Measurements from ENCODE around the gene MEG3. TPM values are rescaled to one million over a fixed set of nuclear protein-coding genes. Genes with fewer than 3 reads are reported as not detected.

Gene MEG3
- total RNA-seq, 5 donors from 2014 or later (not counting 1 experiment from before 2014, with no cell fraction given): 2.3 to 3.4 (median 2.4) TPM; not detected in 2

GRCh38 chr14:100784523-100785337 lies 41.2 kb upstream of the MEG3 start:
- Mint-ChIP-seq H3K4me3 (no peak overlapping the region), H3K9me3 (no peaks in the 10 kb centered on the region), H3K4me1 (no peaks in the 10 kb centered on the region), H3K27me3 (peaks cover 12 to 14% of the 10 kb centered on the region in 2 donors), H3K36me3 (no peaks in the 10 kb centered on the region), H3K27ac (no peak overlapping the region)
- no peak for ATAC-seq (replicated peaks in 1 of 4)
- Histone ChIP-seq H3K27ac (ENCODE audit: low read length) (no peak overlapping the region), H3K4me3 (ENCODE audit: control insufficient read depth in 1 of 2, extremely low read depth in 1 of 2, low read length in 1 of 2) (no peak overlapping the region), H3K27me3 (replicated peaks in 1 of 2; ENCODE audit: control insufficient read depth in 2 of 2, extremely low read depth in 1 of 2, insufficient read depth in 2 of 2, low read length in 1 of 2) (peaks cover 0 to 39% of the 10 kb centered on the region in 2 experiments), H3K9me3 (no peaks in the 10 kb centered on the region), H3K36me3 (ENCODE audit: control insufficient read depth in 2 of 2, extremely low read depth in 1 of 2, insufficient read depth in 1 of 2, low read length in 1 of 2) (no peaks in the 10 kb centered on the region), H3K4me1 (ENCODE audit: control insufficient read depth in 1 of 2, extremely low read depth in 1 of 2, insufficient read depth in 2 of 2, low read length in 2 of 2) (no peaks in the 10 kb centered on the region)
- no peak for DNase-seq
- POLR2A ChIA-PET: no interaction called here
- CTCF ChIA-PET: no interaction called here
- 88% methylated on average over 10 of the region's 11 CpGs for WGBS (ENCODE audit: insufficient coverage)

GRCh38 chr14:100785338-100785615 lies 40.6 kb upstream of the MEG3 start:
- Mint-ChIP-seq H3K27me3 (peaks cover 11 to 14% of the 10 kb centered on the region in 2 donors), H3K4me1 (no peaks in the 10 kb centered on the region)

DNA sequence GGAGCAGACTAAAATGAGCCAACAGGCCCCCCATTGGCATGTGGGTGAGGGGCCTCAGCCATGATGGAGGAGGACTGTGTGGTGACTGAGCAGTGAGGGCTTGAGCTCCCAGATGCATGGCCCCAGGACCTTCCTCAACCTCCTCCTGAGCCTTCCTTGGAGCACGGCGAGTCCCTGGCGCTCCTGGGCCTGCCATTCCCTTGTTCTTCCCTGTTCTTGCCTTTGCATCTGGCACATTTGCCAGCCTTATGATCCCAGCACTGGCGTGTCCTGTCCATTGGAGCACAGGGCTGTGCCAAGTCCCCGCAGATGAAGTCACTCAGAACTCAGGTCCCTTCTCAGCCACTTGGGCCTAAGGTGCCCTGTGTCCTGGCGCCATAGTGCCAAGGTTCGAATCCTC lies 40.3 kb upstream of the MEG3 start:
- no peak overlapping the region for H3K27ac ChIP-seq (ENCODE audit: low read length)
- no peaks in the 10 kb centered on the region for H3K4me1 Mint-ChIP-seq
- H3K4me3 ChIP-seq (ENCODE audit: control insufficient read depth in 1 of 2, extremely low read depth in 1 of 2, low read length in 1 of 2): no peak overlapping the region
- ATAC-seq (replicated peaks in 1 of 4): no peak
- H3K27me3 ChIP-seq (replicated peaks in 1 of 2; ENCODE audit: control insufficient read depth in 2 of 2, extremely low read depth in 1 of 2, insufficient read depth in 2 of 2, low read length in 1 of 2): peaks cover 0 to 42% of the 10 kb centered on the region in 2 experiments
- no peaks in the 10 kb centered on the region for H3K36me3 ChIP-seq (ENCODE audit: control insufficient read depth in 2 of 2, extremely low read depth in 1 of 2, insufficient read depth in 1 of 2, low read length in 1 of 2)
- no peak overlapping the region for H3K27ac Mint-ChIP-seq
- no peaks in the 10 kb centered on the region for H3K36me3 Mint-ChIP-seq
- H3K27me3 Mint-ChIP-seq: peaks cover 9 to 13% of the 10 kb centered on the region in 2 donors
- POLR2A ChIA-PET: no interaction called here
- no peaks in the 10 kb centered on the region for H3K9me3 Mint-ChIP-seq
- no peak overlapping the region for H3K4me3 Mint-ChIP-seq
- DNase-seq: no peak
- no peaks in the 10 kb centered on the region for H3K9me3 ChIP-seq
- H3K4me1 ChIP-seq (ENCODE audit: control insufficient read depth in 1 of 2, extremely low read depth in 1 of 2, insufficient read depth in 2 of 2, low read length in 2 of 2): no peaks in the 10 kb centered on the region
- CTCF ChIA-PET: no interaction called here
- 90% methylated on average over 5 of the region's 7 CpGs for WGBS (ENCODE audit: insufficient coverage)

More at GRCh38 chr14:100785338-100785615, 40.6 kb upstream of the MEG3 start:
- Histone ChIP-seq H3K4me1 (ENCODE audit: control insufficient read depth in 1 of 2, extremely low read depth in 1 of 2, insufficient read depth in 2 of 2, low read length in 2 of 2) (no peaks in the 10 kb centered on the region), H3K36me3 (ENCODE audit: control insufficient read depth in 2 of 2, extremely low read depth in 1 of 2, insufficient read depth in 1 of 2, low read length in 1 of 2) (no peaks in the 10 kb centered on the region), H3K4me3 (ENCODE audit: control insufficient read depth in 1 of 2, extremely low read depth in 1 of 2, low read length in 1 of 2) (no peak overlapping the region), H3K27me3 (replicated peaks in 1 of 2; ENCODE audit: control insufficient read depth in 2 of 2, extremely low read depth in 1 of 2, insufficient read depth in 2 of 2, low read length in 1 of 2) (peaks cover 0 to 40% of the 10 kb centered on the region in 2 experiments), H3K27ac (ENCODE audit: low read length) (no peak overlapping the region), H3K9me3 (no peaks in the 10 kb centered on the region)
- Mint-ChIP-seq H3K27ac (no peak overlapping the region), H3K4me3 (no peak overlapping the region), H3K9me3 (no peaks in the 10 kb centered on the region), H3K36me3 (no peaks in the 10 kb centered on the region)
- POLR2A ChIA-PET: no interaction called here
- CTCF ChIA-PET: no interaction called here
- WGBS (ENCODE audit: insufficient coverage): 98% methylated on average over 4 of the region's 4 CpGs
- ATAC-seq (replicated peaks in 1 of 4) (no peak), DNase-seq (no peak)

GRCh38 chr14:100786131-100786530 lies 39.8 kb upstream of the MEG3 start:
- ChIA-PET POLR2A (no interaction called here), CTCF (no interaction called here)
- Mint-ChIP-seq H3K4me3 (no peak overlapping the region), H3K9me3 (no peaks in the 10 kb centered on the region), H3K27ac (no peak overlapping the region), H3K27me3 (peaks cover 9 to 16% of the 10 kb centered on the region in 2 donors), H3K4me1 (no peaks in the 10 kb centered on the region), H3K36me3 (no peaks in the 10 kb centered on the region)
- ATAC-seq (replicated peaks in 1 of 4) (no peak), DNase-seq (no peak)
- Histone ChIP-seq H3K27ac (ENCODE audit: low read length) (no peak overlapping the region), H3K9me3 (no peaks in the 10 kb centered on the region), H3K36me3 (ENCODE audit: control insufficient read depth in 2 of 2, extremely low read depth in 1 of 2, insufficient read depth in 1 of 2, low read length in 1 of 2) (no peaks in the 10 kb centered on the region), H3K27me3 (replicated peaks in 1 of 2; ENCODE audit: control insufficient read depth in 2 of 2, extremely low read depth in 1 of 2, insufficient read depth in 2 of 2, low read length in 1 of 2) (peaks cover 0 to 47% of the 10 kb centered on the region in 2 experiments), H3K4me1 (ENCODE audit: control insufficient read depth in 1 of 2, extremely low read depth in 1 of 2, insufficient read depth in 2 of 2, low read length in 2 of 2) (no peaks in the 10 kb centered on the region), H3K4me3 (ENCODE audit: control insufficient read depth in 1 of 2, extremely low read depth in 1 of 2, low read length in 1 of 2) (no peak overlapping the region)
- WGBS (ENCODE audit: insufficient coverage): 89% methylated on average over 9 of the region's 11 CpGs

DNA sequence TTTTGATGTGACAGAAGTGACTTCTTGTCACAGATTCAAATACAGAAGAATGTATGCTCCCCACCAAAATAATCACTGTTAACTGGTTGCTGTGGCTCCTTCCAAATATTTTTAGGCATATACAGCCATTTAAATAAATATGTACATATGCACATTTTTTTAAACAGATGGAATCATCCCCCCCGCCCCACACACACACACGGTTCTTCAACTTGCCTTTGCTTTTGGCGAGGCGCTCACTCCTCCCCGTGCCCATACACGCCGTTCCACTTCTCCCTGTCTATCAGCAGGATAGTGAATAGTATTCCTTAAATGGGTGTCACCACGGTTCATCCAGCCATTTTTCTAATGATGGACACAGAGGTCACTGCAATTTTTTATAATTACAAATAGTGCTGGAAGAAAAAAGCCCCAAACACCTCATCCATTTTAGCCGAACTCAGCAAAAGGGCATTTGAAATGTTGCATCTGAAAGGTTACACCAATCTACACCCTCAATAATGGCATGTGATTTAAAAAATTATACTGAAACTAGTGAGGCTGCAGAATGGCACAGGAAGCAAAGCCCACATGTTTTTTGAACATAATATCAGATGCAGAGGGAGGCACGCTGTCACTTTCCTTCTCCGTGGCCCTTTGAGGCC lies 39.2 kb upstream of the MEG3 start:
- ChIA-PET POLR2A (no interaction called here), CTCF (no interaction called here)
- H3K9me3 Mint-ChIP-seq: no peaks in the 10 kb centered on the region
- DNase-seq: no peak
- Histone ChIP-seq H3K27me3 (replicated peaks in 1 of 2; ENCODE audit: control insufficient read depth in 2 of 2, extremely low read depth in 1 of 2, insufficient read depth in 2 of 2, low read length in 1 of 2) (peaks cover 0 to 53% of the 10 kb centered on the region in 2 experiments), H3K27ac (ENCODE audit: low read length) (no peak overlapping the region), H3K4me3 (ENCODE audit: control insufficient read depth in 1 of 2, extremely low read depth in 1 of 2, low read length in 1 of 2) (no peak overlapping the region), H3K9me3 (no peaks in the 10 kb centered on the region), H3K4me1 (ENCODE audit: control insufficient read depth in 1 of 2, extremely low read depth in 1 of 2, insufficient read depth in 2 of 2, low read length in 2 of 2) (no peaks in the 10 kb centered on the region), H3K36me3 (ENCODE audit: control insufficient read depth in 2 of 2, extremely low read depth in 1 of 2, insufficient read depth in 1 of 2, low read length in 1 of 2) (no peaks in the 10 kb centered on the region)
- peaks cover 9 to 20% of the 10 kb centered on the region in 2 donors for H3K27me3 Mint-ChIP-seq
- WGBS (ENCODE audit: insufficient coverage): 91% methylated on average over 4 of the region's 11 CpGs
- no peaks in the 10 kb centered on the region for H3K4me1 Mint-ChIP-seq
- H3K27ac Mint-ChIP-seq: no peak overlapping the region
- no peaks in the 10 kb centered on the region for H3K36me3 Mint-ChIP-seq
- H3K4me3 Mint-ChIP-seq: no peak overlapping the region
- no peak for ATAC-seq (replicated peaks in 1 of 4)

- Histone ChIP-seq H3K4me1 (ENCODE audit: control insufficient read depth in 1 of 2, extremely low read depth in 1 of 2, insufficient read depth in 2 of 2, low read length in 2 of 2) (no peaks in the 10 kb centered on the region), H3K4me3 (ENCODE audit: control insufficient read depth in 1 of 2, extremely low read depth in 1 of 2, low read length in 1 of 2) (no peak overlapping the region), H3K9me3 (no peaks in the 10 kb centered on the region), H3K27ac (ENCODE audit: low read length) (no peak overlapping the region), H3K36me3 (ENCODE audit: control insufficient read depth in 2 of 2, extremely low read depth in 1 of 2, insufficient read depth in 1 of 2, low read length in 1 of 2) (no peaks in the 10 kb centered on the region), H3K27me3 (replicated peaks in 1 of 2; ENCODE audit: control insufficient read depth in 2 of 2, extremely low read depth in 1 of 2, insufficient read depth in 2 of 2, low read length in 1 of 2) (peaks cover 0 to 61% of the 10 kb centered on the region in 2 experiments)
- no peaks in the 10 kb centered on the region for H3K4me1 Mint-ChIP-seq
- no peak overlapping the region for H3K27ac Mint-ChIP-seq
- H3K4me3 Mint-ChIP-seq: no peak overlapping the region
- 94% methylated on average over 14 of the region's 14 CpGs for WGBS (ENCODE audit: insufficient coverage)
- no peak for ATAC-seq (replicated peaks in 1 of 4)
- H3K27me3 Mint-ChIP-seq: peaks cover 12 to 25% of the 10 kb centered on the region in 2 donors
- no peaks in the 10 kb centered on the region for H3K9me3 Mint-ChIP-seq
- ChIA-PET POLR2A (no interaction called here), CTCF (interaction anchor here in 1 of 2 donors (0.7 kb wide), 1 partner anchor 765 kb away, joined by 3 read pairs; no protein-coding TSS in a partner anchor)
- no peaks in the 10 kb centered on the region for H3K36me3 Mint-ChIP-seq
- DNase-seq: no peak
These were observed 38.3 kb upstream of the MEG3 start for GRCh38 chr14:100787659-100788058.

Measured in T-cell (primary cell).